Activated T-cell treated with anti-CD3 and anti-CD28 coated beads for 1 hour (primary cell): ENCODE results near the gene NXF1.
"Not testable (repeated sequence)": the region's sequence is repeated elsewhere in the genome, so short reads cannot be mapped to it uniquely, and the experiment has no call there.

Experiments used
- DNase-seq: peaks from one replicate; pipeline ENCODE4 v3.0.0-alpha.2; 2020; ENCODE audit warnings: low read depth

Gene NXF1

DNA sequence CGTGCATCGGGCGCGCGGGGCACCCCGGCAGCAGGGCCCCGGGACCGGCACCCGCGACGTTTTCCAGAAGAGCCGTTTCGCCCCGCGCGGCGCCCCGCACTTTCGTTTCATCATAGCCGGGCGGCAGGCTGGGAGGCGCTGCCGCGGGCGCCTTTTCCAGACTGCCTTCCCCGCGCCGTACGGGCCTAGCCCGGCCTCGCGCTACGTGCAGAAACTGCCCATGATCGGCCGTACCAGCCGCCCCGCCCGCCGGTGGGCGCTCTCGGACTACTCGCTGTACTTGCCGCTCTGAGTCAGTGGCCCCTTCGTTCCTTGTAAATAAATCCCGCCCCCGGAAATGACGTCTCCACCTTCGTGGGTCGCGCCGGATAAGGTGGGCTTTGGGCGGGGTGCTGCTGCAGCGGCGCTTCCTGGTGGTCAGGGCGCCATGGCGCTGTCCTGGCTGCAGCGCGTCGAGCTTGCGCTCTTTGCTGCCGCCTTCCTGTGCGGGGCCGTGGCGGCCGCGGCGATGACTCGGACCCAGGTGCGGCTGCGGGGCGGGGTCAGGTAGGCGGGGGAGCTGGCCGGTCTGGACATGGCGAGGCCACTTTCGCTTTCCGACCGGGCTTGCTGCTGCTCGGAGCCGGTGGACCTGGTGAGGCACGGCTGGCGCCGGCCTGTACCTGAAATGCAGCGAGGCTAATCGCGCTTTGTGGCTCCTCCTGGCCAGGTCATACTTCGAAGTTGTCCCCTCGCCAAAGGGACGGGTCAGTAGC lies 18.1 kb downstream of the NXF1 start, which contains the start of gene TMEM179B:
TMEM179B (plus strand) TSS at position 398 of the 755 bp plus-strand sequence; CDS start at position 428, 30 bp downstream.
- peak; percentile 98 for DNase-seq

- DNase-seq: peak; percentile 78
These were observed 18.8 kb downstream of the NXF1 start for GRCh38 chr11:62786318-62787004.

DNA sequence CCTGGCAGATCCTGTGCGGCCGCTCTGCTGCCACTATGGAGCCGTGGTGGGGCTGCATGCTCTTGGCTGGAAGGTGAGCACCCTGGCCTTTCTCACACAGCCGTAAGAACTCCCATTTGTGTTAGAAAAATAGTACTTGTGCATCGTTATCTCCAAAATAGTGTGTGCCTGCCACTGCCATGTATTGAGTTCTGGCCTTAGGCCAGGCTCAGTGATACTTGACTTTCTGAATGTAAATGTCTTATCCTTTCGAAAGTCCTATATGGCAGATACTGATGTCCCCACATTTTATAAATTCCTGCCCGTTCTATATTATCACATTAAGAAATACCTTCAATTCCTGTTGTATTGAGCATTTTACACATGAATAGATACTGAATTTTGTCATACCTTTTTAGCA lies 22.5 kb downstream of the NXF1 start:
- DNase-seq: no peak

DNA sequence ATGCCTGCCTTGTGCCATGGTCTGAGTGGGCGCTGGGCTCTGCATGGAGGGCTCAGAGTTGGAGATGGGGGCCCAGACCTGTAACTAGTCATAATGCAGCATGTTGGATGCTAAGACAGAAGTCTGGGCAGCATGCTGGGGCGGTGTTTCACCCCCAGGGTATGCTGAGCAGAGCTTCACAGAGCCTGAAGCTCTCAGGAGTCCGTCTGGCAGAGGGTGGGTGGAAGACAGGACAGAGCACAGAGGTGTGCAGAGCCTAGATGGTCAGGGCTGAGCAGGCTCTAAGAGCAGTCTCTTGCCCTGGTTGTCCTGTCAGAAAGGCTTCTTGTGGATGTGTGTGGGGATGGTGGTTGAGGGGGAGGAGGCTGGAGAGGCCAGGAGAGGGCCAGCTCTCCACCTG lies 26.8 kb downstream of the NXF1 start:
- no peak for DNase-seq

- no peak for DNase-seq
These were observed 27.9 kb downstream of the NXF1 start for GRCh38 chr11:62777389-62777788.

DNA sequence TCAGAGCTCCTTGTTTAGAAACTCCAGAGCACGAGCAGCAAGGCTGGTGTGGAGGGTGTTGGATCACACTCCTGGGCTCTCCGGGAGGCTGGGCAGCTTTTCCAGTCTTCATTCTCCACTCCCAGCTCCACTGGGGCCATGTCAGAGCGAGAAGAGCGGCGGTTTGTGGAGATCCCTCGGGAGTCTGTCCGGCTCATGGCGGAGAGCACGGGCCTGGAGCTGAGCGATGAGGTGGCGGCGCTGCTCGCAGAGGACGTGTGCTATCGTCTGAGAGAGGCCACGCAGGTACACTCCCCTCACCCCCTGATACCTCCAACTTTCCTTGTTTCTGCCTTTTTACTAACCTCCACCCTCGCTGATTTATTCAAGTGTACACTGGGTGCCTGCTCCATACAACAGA lies 29.6 kb downstream of the NXF1 start:
- no peak for DNase-seq

DNA sequence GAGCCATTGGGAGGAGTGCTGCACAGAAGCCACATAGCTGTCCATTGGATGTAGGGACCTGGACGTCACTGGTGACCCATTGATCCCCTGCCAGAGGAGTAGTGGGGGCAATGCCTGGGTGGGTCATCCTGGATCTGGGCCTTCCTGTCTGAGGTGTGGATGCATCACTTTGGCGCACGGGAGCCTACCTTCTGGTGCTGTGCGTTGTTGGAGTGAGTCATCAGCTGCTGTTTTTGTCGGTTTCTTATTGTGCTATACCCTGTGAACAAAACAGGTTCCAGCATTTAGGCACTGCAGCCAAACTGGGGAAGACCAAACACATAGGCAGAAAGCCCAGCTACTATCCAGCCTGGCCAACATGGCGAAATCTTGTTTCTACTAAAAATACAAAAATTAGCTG lies 30.8 kb downstream of the NXF1 start:
- DNase-seq: no peak

GRCh38 chr11:62771144-62772021 lies 33.9 kb downstream of the NXF1 start, which contains the start of gene TAF6L:
Gene TAF6L (plus strand): TSS chr11:62771396. CDS start chr11:62775784, 4,388 bp downstream.
- peak; percentile 84 for DNase-seq

GRCh38 chr11:62770778-62771143 lies 34.5 kb downstream of the NXF1 start:
- no peak for DNase-seq

GRCh38 chr11:62760867-62761227 lies 44.4 kb downstream of the NXF1 start:
- DNase-seq: not testable (repeated sequence)

GRCh38 chr11:62757846-62758788 lies 47.1 kb downstream of the NXF1 start:
- DNase-seq: no peak

DNA sequence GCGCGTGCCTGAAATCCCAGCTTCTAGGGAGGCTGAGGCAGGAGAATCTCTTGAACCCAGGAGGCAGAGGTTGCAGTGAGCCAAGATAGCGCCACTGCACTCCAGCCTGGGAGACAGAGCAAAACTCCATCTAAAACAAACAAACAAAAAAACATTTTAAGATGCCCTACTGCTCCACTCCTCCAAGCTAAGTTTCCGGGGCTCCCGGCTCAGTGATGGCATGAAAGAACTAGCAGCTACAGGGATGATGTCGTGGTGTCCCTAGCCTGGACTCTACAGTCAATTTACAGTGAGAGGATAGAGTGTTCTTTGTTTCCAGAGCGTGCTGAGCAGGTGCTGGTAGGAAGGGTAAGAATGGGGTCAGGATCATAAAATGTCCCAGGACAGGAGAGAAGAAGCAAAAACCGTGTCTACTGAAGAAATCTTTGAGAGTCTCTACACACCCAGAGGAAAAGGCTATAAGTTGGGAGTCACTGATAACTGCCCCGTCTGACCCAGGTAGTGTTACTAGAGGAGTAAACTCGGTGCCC lies 50.1 kb downstream of the NXF1 start:
- no peak for DNase-seq

- DNase-seq: peak; percentile 96
These were observed 51.3 kb downstream of the NXF1 start, which contains the start of gene ZBTB3 for GRCh38 chr11:62753736-62754603. Gene ZBTB3 (minus strand): TSS chr11:62754160. CDS start chr11:62753664, 496 bp downstream.

- DNase-seq: no peak
These were observed 52.1 kb downstream of the NXF1 start for GRCh38 chr11:62752994-62753735.

- no peak for DNase-seq
These were observed 53.0 kb downstream of the NXF1 start for GRCh38 chr11:62752177-62752785.

DNA sequence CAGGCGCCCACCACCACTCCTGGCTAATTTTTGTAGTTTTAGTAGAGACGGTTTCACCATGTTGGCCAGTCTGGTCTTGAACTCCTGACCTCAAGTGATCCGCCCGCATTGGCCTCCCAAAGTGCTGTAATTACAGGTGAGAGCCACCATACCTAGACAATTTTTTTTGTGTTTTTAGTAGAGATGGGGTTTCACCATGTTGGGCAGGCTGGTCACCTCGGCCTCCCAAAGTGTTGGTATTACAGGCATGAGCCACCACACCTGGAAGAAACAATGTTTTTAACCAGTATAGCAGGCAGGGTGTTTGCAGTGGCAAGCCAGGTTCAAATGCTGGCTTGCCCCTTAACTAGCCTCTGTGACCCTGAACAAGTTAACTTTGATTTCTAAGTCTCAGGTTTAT lies 55.3 kb downstream of the NXF1 start:
- not testable (repeated sequence) for DNase-seq

DNA sequence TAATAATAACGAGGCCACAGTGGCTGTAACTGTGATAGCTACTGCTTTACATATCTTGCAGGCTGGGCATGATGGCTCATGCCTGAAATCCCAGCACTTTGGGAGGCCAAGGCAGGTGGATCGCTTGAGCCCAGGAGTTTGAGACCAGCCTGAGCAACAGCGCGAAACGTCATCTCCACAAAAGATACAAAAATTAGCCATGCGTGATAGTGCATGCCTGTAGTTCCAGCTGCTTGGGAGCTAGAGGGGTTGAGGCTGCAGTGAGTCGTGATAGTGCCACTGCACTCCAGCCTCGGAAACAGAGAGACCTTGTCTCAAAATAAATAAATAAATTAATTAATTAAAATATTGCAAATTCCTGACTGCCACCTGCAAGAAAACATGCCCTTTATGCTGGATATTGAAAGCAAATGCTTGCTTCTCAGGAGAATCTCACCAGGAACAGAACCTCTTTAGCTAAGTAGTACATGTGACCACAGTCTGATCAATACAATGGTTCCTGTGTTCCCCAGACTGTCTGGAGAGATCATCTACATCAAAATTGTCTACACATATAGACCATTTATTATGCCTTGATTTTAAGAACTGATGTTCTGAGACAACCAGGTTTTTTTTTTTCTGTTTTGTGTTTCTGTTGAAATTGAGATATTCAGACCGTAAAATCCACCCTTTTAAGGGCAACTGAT lies 57.6 kb downstream of the NXF1 start:
- no peak for DNase-seq
